Measurements from ENCODE around the gene CDC42. TPM values are rescaled to one million over a fixed set of nuclear protein-coding genes. Genes with fewer than 3 reads are reported as not detected.

Gene CDC42
- total and polyA plus RNA-seq, 2 of the 13 experiments (the other 11 are each of a cell fraction or from before 2014, with no cell fraction given) = 138 to 237 TPM

- TF ChIP-seq THAP7 (CRISPR knock-in tag; IDR thresholded peaks at IDR 0.05) (no peak), NFRKB (IDR thresholded peaks at IDR 0.05) (no peak), ZNF30 (CRISPR knock-in tag; IDR thresholded peaks at IDR 0.05) (no peak), SMYD3 (CRISPR knock-in tag; IDR thresholded peaks at IDR 0.05) (peak; percentile 80; the same call in 1 of the 2 replicates), ZFP62 (CRISPR knock-in tag; IDR thresholded peaks at IDR 0.05) (no peak), JUNB (CRISPR knock-in tag; IDR thresholded peaks at IDR 0.05; ENCODE audit: borderline replicate concordance) (no peak), RARG (CRISPR knock-in tag; IDR thresholded peaks at IDR 0.05; ENCODE audit: low read depth) (no peak), SAFB2 (CRISPR knock-in tag; IDR thresholded peaks at IDR 0.05; ENCODE audit: borderline replicate concordance, low read depth) (peak; percentile 25; the same call in 1 of the 2 replicates), ZBTB39 (CRISPR knock-in tag; IDR thresholded peaks at IDR 0.05) (no peak), ATF2 (CRISPR knock-in tag; IDR thresholded peaks at IDR 0.05) (peak; percentile 97), HOMEZ (CRISPR knock-in tag; IDR thresholded peaks at IDR 0.05; ENCODE audit: low read depth) (no peak), SMAD3 (CRISPR knock-in tag; IDR thresholded peaks at IDR 0.05) (no peak; the same call in 1 of the 2 replicates), DRAP1 (CRISPR knock-in tag; IDR thresholded peaks at IDR 0.05) (peak; percentile 79), BCLAF1 (IDR thresholded peaks at IDR 0.05) (no peak), RBAK (CRISPR knock-in tag; IDR thresholded peaks at IDR 0.05) (no peak)
Observed at GRCh38 chr1:22052115-22053016, at the start of gene CDC42 (continued).

Measured in HepG2 (cell line).